Body of pancreas (tissue), 4 donors: Measurements from ENCODE around the gene NFIC. TPM values are rescaled to one million over a fixed set of nuclear protein-coding genes. Genes with fewer than 3 reads are reported as not detected.

Source experiments
- ATAC-seq: fragments of 150-250 bp; one replicate; pipeline ENCODE4 v1.9.1; 2016
- DNase-seq, 4 donors: peaks; one replicate each; pipeline ENCODE4 v3.0.0-alpha.2; 2019
- H3K27ac ChIP-seq, 4 donors: fragments of 200-600 bp; sonication (generic); 1 replicate in 3 of 4; 2 replicates in 1 of 4; pipeline versions ENCODE4 v1.5.1 to v1.6.1; 2016 to 2019; ENCODE audit warnings: mild to moderate bottlenecking in 1 of 4, mixed read lengths in 1 of 4, moderate library complexity in 1 of 4
- H3K27me3 ChIP-seq, 2 donors: fragments of 200-600 bp; sonication (generic); one replicate each; pipeline ENCODE4 v1.6.0; 2016; ENCODE audit warnings: mild to moderate bottlenecking in 1 of 2
- H3K36me3 ChIP-seq, 2 donors: fragments of 200-600 bp; sonication (generic); replicated peaks in 1 of 2; 2 replicates each; pipeline ENCODE4 v1.5.1; 2016; ENCODE audit warnings: low read depth in 2 of 2; ENCODE audit not compliant: insufficient read depth in 1 of 2
- H3K4me1 ChIP-seq: fragments of 200-600 bp; sonication (generic); one replicate; pipeline ENCODE4 v1.6.0; 2016
- H3K4me3 ChIP-seq, 2 donors: fragments of 200-600 bp; sonication (generic); 1 replicate in 1 of 2; 2 replicates in 1 of 2; pipeline ENCODE4 v1.5.1; 2016 to 2019
- H3K9me3 ChIP-seq, 3 donors: fragments of 200-600 bp; sonication (generic); 1 replicate in 2 of 3; 2 replicates in 1 of 3; pipeline ENCODE4 v1.5.1; 2016
- CTCF ChIP-seq, 7 experiments: fragments of 450-650 bp in 4 of 7; fragments of 200-600 bp in 3 of 7; sonication (generic) in 3 of 7; IDR thresholded peaks; one replicate each; pipeline ENCODE4 v1.5.1; 2016 to 2019; ENCODE audit warnings: antibody characterized with exemption in 7 of 7
- POLR2A ChIP-seq, 3 donors: fragments of 450-650 bp; IDR thresholded peaks; one replicate each; pipeline ENCODE4 v1.6.1; 2016; ENCODE audit warnings: antibody characterized with exemption in 3 of 3, mild to moderate bottlenecking in 2 of 3
- WGBS, 2 donors: methylation state at CpG; one replicate each; pipeline ENCODE4 v1.1.5; 2017; 5-methylcytosine and 5-hydroxymethylcytosine counted together
- intact Hi-C: fragments of 100-400 bp; cut with DNase I; formaldehyde crosslinking; loops from one replicate; pipeline ENCODE4 v1.15.1; 2023
- total RNA-seq, 2 donors: library from RNA; depleted of rRNA; stranded (reverse); fragments of >200 nt; gene quantifications; one replicate each; pipeline ENCODE4 v1.1.0, GENCODE V29; 2016

The NFIC gene
- total RNA-seq, 2 donors from 2014 or later = 178 to 186 TPM

GRCh38 chr19:3454656-3455392 is 88.4 kb downstream of the NFIC start:
- Histone ChIP-seq H3K4me3 (no peak overlapping the region), H3K27me3 (no peaks in the 10 kb centered on the region), H3K27ac (no peak overlapping the region), H3K4me1 (peaks cover 19% of the 10 kb centered on the region), H3K9me3 (no peaks in the 10 kb centered on the region), H3K36me3 (peaks cover 26 to 32% of the 10 kb centered on the region in 2 donors)
- intact Hi-C loops = no loop called here
- WGBS, 2 donors = 90 to 91% methylated on average over 12 to 14 of the region's 15 CpGs
- no peak for TF ChIP-seq POLR2A (IDR thresholded peaks at IDR 0.05)
- no peak for TF ChIP-seq CTCF (IDR thresholded peaks at IDR 0.05)
- ATAC-seq = no peak
- no peak for DNase-seq

GRCh38 chr19:3455393-3455955 is 89.1 kb downstream of the NFIC start:
- H3K27ac ChIP-seq = no peak overlapping the region
- intact Hi-C loops = no loop called here
- no peak for ATAC-seq
- peaks cover 24 to 31% of the 10 kb centered on the region in 2 donors for H3K36me3 ChIP-seq
- H3K9me3 ChIP-seq = no peaks in the 10 kb centered on the region
- no peak for TF ChIP-seq CTCF (IDR thresholded peaks at IDR 0.05)
- TF ChIP-seq POLR2A (IDR thresholded peaks at IDR 0.05) = no peak
- H3K27me3 ChIP-seq = no peaks in the 10 kb centered on the region
- 85 to 89% methylated on average over 7 of the region's 7 CpGs for WGBS, 2 donors
- peaks cover 26% of the 10 kb centered on the region for H3K4me1 ChIP-seq
- DNase-seq = no peak
- H3K4me3 ChIP-seq = no peak overlapping the region

GRCh38 chr19:3455960-3456601 is 89.7 kb downstream of the NFIC start:
- H3K4me1 ChIP-seq = peaks cover 31% of the 10 kb centered on the region
- H3K9me3 ChIP-seq = no peaks in the 10 kb centered on the region
- no peaks in the 10 kb centered on the region for H3K27me3 ChIP-seq
- no peak overlapping the region for H3K27ac ChIP-seq
- peaks cover 18 to 28% of the 10 kb centered on the region in 2 donors for H3K36me3 ChIP-seq
- WGBS, 2 donors = 80 to 91% methylated on average over 33 to 36 of the region's 37 CpGs
- H3K4me3 ChIP-seq = no peak overlapping the region
- ATAC-seq (no peak), DNase-seq (no peak)
- intact Hi-C loops = no loop called here
- TF ChIP-seq POLR2A (IDR thresholded peaks at IDR 0.05) (no peak), CTCF (IDR thresholded peaks at IDR 0.05) (no peak)

- TF ChIP-seq CTCF (IDR thresholded peaks at IDR 0.05) = no peak
- no peak for TF ChIP-seq POLR2A (IDR thresholded peaks at IDR 0.05)
- WGBS, 2 donors = 80 to 82% methylated on average over 13 to 17 of the region's 18 CpGs
- Histone ChIP-seq H3K9me3 (no peaks in the 10 kb centered on the region), H3K27ac (peak overlapping the region in 3 of 4 donors; percentile 71 to 79 (median 74)), H3K27me3 (no peaks in the 10 kb centered on the region), H3K4me3 (no peak overlapping the region), H3K4me1 (peaks cover 31% of the 10 kb centered on the region), H3K36me3 (peaks cover 18 to 29% of the 10 kb centered on the region in 2 donors)
- no peak for ATAC-seq
- intact Hi-C loops = no loop called here
- no peak for DNase-seq
Observed at GRCh38 chr19:3456925-3457527, 90.6 kb downstream of the NFIC start.
